ENCODE data around the gene DRAXIN.

DRAXIN gene

GRCh38 chr1:11749203-11749689, 57.7 kb downstream of the DRAXIN start:
- TF ChIP-seq POLR2A (IDR thresholded peaks at IDR 0.05; ENCODE audit: low read length) (no peak), GATA1 (IDR thresholded peaks at IDR 0.05; ENCODE audit: low read depth, low read length) (no peak)

GRCh38 chr1:11749996-11750395, 58.5 kb downstream of the DRAXIN start:
- TF ChIP-seq GATA1 (IDR thresholded peaks at IDR 0.05; ENCODE audit: low read depth, low read length) (no peak), POLR2A (IDR thresholded peaks at IDR 0.05; ENCODE audit: low read length) (no peak)
- DNase-seq: no peak

More at GRCh38 chr1:11749203-11749689, 57.7 kb downstream of the DRAXIN start:
- peak; percentile 70 to 76 for DNase-seq

GRCh38 chr1:11751087-11751486, 59.6 kb downstream of the DRAXIN start:
- TF ChIP-seq POLR2A (IDR thresholded peaks at IDR 0.05; ENCODE audit: low read length) (no peak), GATA1 (IDR thresholded peaks at IDR 0.05; ENCODE audit: low read depth, low read length) (no peak)
- DNase-seq: no peak

GRCh38 chr1:11752359-11753088, 61.0 kb downstream of the DRAXIN start:
- TF ChIP-seq GATA1 (IDR thresholded peaks at IDR 0.05; ENCODE audit: low read depth, low read length): no peak
- no peak for TF ChIP-seq POLR2A (IDR thresholded peaks at IDR 0.05; ENCODE audit: low read length)
- DNase-seq: no peak

DNA sequence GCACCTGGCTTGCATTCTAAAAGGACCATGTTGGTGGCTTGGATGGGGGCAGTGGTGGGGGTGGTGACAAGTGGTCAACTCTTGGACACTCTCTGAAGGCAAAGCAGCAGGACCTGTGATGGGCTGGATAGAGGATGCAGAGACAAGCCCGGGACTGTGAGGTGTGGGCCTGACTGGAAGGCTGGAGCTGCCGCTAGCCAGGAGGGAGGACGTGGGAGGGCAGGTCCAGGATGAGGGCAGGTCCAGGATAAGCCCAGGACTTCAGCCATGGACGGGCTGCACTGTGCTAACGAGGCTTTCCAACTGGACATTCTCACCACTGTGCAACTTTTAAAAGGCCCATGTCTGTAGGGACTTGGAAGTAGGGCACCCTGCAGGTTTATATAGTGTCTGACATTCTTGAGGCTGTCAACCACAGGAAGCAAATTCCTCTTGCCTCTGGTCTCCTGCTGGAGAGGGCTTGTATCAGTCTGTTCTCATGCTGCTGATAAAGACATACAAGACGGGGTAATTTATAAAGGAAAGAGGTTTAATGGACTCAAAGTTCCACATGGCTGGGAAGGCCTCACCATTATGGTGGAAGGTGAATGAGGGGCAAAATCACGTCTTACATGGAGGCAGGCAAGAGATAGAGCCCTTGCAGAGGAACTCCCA, 62.2 kb downstream of the DRAXIN start:
- TF ChIP-seq POLR2A (IDR thresholded peaks at IDR 0.05; ENCODE audit: low read length) (no peak), GATA1 (IDR thresholded peaks at IDR 0.05; ENCODE audit: low read depth, low read length) (no peak)
- no peak for DNase-seq

DNA sequence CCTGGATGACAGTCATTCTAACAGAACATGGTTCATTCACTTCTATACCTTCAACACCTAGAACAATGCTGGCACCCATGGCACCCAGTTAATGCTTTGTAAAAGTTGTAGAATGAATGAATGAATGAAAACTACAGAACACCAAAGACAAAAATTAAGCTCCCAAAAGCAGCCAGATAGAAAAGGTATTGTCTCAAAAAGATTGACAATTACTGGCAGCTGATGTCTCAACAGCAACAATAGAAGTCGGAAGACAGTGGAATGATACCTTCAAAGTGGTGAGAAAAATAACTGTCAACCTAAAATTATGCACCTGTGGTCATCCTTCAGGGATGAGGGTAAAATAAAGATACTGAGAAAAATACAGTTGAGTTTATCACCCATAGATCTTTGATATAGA, 65.5 kb downstream of the DRAXIN start:
- no peak for DNase-seq
- TF ChIP-seq GATA1 (IDR thresholded peaks at IDR 0.05; ENCODE audit: low read depth, low read length) (no peak), POLR2A (IDR thresholded peaks at IDR 0.05; ENCODE audit: low read length) (no peak)

- DNase-seq: no peak
- TF ChIP-seq GATA1 (IDR thresholded peaks at IDR 0.05; ENCODE audit: low read depth, low read length) (no peak), POLR2A (IDR thresholded peaks at IDR 0.05; ENCODE audit: low read length) (no peak)
Observed at GRCh38 chr1:11759791-11760190, 68.3 kb downstream of the DRAXIN start.

DNA sequence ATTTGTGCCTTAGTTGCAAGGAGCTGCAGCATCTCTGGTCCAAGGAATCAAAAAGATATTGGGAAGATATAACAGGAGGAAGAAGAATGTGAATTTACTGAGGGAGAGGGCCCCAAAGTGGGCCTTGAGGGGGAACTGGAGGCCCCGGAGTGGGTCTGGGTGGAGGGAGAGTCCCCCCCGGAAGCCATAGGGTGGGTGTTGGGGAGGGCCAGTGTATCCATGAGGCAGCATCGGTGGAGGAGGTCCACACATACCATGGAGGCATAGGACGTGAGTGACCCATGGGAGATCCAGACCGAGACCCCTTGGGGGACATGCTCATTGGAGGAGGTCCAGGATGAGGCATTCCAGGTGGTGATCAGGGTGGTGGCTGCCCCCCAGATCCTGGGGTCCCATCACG, 69.8 kb downstream of the DRAXIN start:
- no peak for DNase-seq
- no peak for TF ChIP-seq POLR2A (IDR thresholded peaks at IDR 0.05; ENCODE audit: low read length)
- TF ChIP-seq GATA1 (IDR thresholded peaks at IDR 0.05; ENCODE audit: low read depth, low read length): no peak

- DNase-seq: peak; percentile 37 to 56
- TF ChIP-seq GATA1 (IDR thresholded peaks at IDR 0.05; ENCODE audit: low read depth, low read length): no peak
- no peak for TF ChIP-seq POLR2A (IDR thresholded peaks at IDR 0.05; ENCODE audit: low read length)
Observed at GRCh38 chr1:11761988-11762406, 70.5 kb downstream of the DRAXIN start, which contains the start of gene C1orf167. C1orf167 (plus strand) TSS chr1:11762193; CDS start chr1:11764401, 2,208 bp downstream.

DNA sequence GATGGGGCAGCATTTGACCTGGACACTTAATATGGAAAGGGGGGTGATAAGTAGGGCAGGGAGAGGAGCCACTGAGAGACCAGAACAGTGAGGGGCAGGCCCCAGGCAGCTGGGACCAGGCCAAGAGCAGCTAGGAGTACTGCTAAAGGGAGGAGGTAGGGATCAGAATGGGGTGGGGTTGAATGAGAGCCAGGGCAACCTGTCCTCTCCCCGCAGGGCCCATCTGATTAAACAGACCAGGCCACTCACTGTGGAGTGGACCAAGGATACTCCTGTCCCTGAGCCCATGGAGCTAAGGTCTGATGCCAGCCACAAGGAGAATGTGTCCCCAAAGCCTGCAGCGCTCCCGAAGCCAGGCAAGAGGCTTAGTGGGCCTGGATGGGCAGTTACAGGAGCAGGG, 72.6 kb downstream of the DRAXIN start:
- TF ChIP-seq GATA1 (IDR thresholded peaks at IDR 0.05; ENCODE audit: low read depth, low read length) (no peak), POLR2A (IDR thresholded peaks at IDR 0.05; ENCODE audit: low read length) (no peak)
- DNase-seq: no peak

DNA sequence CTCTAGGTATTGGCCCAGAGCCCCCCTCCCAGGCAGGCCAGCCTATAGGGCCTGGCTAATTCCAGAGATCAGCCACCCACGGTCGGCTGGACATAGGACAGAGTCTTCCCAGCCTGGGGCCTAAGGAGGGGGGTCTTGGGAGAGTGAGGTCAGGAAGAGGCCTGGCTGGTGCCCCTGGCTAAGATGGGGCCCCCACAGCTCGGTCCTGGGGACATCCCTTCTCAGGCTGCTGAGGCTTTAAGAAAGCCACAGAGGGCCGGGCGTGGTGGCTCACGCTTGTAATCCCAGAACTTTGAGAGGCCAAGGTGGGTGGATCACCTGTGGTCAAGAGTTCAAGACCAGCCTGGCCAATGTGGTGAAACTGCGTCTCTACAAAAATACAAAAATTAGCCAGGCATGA, 73.0 kb downstream of the DRAXIN start:
- TF ChIP-seq POLR2A (IDR thresholded peaks at IDR 0.05; ENCODE audit: low read length): no peak
- no peak for TF ChIP-seq GATA1 (IDR thresholded peaks at IDR 0.05; ENCODE audit: low read depth, low read length)
- no peak for DNase-seq

GRCh38 chr1:11765661-11766428, 74.3 kb downstream of the DRAXIN start:
- TF ChIP-seq GATA1 (IDR thresholded peaks at IDR 0.05; ENCODE audit: low read depth, low read length) (no peak), POLR2A (IDR thresholded peaks at IDR 0.05; ENCODE audit: low read length) (no peak)
- no peak for DNase-seq

DNA sequence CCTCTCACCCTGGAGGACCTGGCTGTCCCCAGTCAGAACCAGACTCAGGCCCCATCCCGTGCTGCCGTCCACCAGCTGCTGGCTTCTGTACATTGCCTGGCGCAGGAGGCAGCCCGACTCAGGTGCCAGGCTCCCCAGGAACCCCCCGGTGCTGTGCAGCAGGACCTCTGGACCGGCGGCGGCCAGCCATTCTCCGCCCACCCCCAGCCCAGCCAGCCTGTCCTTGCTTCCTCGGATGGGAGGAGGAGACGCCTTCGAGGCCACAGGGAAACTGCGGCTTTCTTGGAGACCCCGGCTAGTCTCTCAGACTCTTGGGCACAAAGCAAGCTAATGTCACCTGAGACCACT, 74.9 kb downstream of the DRAXIN start:
- no peak for TF ChIP-seq POLR2A (IDR thresholded peaks at IDR 0.05; ENCODE audit: low read length)
- TF ChIP-seq GATA1 (IDR thresholded peaks at IDR 0.05; ENCODE audit: low read depth, low read length): no peak
- DNase-seq: no peak

Data from erythroblast (primary cell).